GM18870 (cell line): ENCODE results near the gene ARMC2.
"Not testable (repeated sequence)": the region's sequence is repeated elsewhere in the genome, so short reads cannot be mapped to it uniquely, and the experiment has no call there.

ENCODE experiments used
- ATAC-seq: cut with Tn5 transposase; IDR thresholded peaks from one replicate; pipeline ENCODE4 v1.9.1; 2021; ENCODE audit warnings: moderate library complexity; ENCODE audit not compliant: unreplicated experiment

ARMC2 gene

GRCh38 chr6:108869876-108870275, 21.7 kb downstream of the ARMC2 start:
- ATAC-seq, result no peak

DNA sequence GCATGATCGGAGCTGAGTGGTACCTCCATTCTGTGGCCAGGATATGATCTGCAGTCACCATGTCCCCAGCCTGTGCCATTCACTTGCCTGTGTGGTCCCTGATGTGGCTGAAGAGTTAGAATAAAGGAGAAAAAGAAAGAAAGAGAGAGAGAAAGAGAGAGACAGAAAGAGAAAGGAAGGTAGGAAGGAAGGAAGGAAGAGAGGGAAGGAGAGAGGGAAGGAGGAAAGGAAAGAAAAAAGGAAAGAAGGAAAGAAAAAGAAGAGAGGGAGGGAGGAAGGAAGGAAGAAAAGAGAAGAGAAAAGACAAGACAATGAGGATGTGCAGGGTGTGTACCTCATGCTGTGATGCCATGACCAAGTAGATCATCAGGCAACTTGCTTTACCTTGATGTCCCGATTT, 22.1 kb downstream of the ARMC2 start:
- ATAC-seq, result no peak

GRCh38 chr6:108872141-108872557, 23.9 kb downstream of the ARMC2 start:
- ATAC-seq, result no peak

DNA sequence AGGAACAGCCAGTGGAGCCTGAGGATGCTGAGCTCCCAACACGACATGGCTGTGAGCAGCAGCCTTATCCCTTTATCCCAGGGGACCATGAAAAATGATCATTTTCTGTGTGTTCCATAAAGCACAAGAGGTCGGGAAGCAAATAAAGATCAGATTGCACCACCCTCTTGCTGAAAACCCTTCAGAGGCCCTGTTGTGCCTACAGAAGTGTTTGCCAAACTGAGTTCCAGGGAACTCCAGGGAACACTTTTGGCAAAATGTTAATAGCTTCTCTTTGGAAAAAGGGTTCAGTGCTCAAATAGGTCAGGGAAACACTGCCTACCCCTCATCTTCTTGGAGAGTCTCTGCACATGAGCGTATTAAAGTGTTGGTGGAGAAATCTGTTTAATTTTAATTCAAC, 24.4 kb downstream of the ARMC2 start:
- ATAC-seq, result no peak

- ATAC-seq, result no peak
Measured at GRCh38 chr6:108873251-108873650, 25.0 kb downstream of the ARMC2 start.

- no peak for ATAC-seq
Measured at GRCh38 chr6:108873971-108874370, 25.7 kb downstream of the ARMC2 start.

DNA sequence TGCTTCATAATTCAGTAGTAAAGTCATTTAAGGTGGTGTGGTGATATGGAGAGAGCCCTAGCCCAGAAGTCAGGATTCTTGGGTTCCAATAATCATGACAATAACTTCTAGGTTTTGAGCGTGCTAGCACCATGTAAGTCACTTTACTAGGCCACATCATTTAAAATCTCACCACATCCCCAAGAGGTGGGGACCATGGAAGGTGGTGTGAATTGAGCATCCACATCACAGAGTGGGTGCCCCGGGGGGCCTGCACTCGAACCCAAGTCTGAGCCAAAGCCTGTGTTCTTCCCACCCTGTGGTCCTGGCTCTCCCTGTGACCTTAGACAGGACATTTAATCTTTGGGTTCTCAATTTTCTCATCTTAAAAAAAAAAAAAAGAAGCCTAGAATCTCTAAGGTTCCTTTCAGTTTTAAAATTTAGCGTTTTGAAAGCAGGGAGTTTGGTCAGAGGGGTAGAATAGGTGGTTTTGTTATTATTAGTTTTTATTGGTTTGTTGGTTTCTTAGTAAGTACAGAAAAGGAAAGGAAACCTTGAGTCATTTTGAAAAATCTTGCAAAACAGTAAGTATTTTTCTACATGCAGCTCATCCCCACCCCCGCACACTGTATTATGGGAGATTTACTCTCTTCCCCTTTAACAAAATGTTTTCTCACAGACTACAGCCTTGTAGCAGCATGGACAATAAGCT, 26.4 kb downstream of the ARMC2 start:
- peak; percentile 93 for ATAC-seq

GRCh38 chr6:108875161-108875555, 26.9 kb downstream of the ARMC2 start:
- ATAC-seq, result no peak

DNA sequence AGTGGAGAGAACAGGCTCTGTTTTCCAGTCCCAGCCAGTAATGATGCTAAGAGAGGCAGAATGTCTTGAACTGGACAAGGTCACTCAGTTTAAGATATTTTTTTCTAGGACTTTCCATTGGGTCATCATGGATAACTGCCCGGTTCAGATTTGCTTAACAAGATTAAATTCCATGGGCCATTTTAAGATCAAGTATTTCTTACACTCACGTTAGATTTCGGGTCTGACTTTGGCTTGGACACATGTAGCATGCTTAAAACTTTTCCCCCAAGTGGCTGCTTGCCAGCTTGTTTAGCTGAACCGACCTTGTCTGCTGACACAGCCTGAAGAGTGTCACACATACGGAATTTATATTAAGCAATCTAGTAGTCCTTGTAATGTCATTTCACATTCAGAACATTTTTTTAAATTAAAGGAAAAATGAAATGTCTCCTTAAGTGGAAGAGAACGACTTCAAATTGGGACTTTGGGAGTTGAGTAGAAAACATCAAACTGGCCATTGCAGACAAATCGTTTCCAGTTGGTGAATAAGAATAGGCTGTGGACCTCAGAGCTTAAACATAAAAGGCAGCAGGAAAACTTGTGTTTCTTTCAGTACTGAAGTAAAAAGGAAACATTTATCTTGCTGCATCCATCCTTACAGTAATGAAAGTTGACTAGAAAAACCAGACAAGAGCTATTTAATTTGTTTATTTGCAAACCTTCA, 29.0 kb downstream of the ARMC2 start:
- ATAC-seq, result no peak

DNA sequence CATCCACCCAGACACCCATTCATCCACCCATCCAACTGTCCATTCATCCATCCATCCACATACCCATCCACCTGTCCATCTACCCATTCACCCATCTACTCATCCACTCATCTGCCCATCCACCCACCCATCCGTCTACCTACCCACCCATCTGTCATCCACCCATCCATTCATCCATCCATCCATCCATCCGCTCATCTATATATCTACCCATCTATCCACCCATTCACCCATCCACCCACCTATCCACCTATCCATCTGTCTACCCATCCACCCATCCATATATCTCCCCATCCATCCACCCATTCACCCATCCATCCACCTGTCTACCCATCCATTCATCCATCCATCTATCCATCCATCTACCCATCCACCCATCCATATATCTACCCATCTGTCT, 30.7 kb downstream of the ARMC2 start:
- ATAC-seq, result no peak

GRCh38 chr6:108883172-108883571, 35.0 kb downstream of the ARMC2 start:
- peak; percentile 83 for ATAC-seq

DNA sequence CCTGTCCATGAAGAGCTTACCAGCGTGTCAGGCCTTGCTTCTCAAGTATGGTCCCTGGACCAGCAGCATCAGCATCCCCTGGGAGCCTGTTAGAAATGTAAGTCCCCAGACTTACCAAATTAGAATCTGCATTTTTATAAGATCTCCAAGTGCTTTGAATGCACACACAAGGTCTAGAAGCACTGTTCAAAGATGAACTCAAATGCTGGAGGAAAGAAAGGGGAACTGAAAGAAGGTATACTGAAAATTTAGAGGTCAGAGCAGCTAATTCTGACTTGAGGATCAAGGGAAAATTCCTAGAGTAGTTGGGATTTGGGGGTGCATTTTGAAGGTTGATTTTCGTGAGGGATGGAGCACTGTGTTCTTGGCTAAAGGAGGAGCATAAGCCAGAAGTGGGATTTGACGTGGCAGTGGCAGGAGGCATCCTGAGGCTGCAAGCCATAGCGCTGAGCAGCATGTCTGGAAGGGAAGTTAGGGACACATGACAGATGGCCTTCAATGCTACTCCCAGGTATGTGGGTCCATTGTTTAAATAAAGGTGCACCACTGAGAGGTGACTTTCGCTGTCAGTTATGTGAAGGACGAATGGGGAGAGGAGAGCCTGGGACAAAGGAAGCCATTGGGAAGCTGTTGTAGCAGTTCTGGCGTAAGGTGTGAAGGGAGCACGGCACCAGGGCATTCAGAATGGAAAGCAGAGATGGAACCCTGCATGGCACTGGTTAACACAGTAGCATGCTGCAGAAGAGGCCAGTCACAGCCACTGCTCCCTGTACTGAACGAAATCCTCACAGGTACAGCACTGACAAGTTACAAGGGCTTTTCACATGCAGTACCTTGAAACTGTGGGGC, 36.2 kb downstream of the ARMC2 start:
- no peak for ATAC-seq

- no peak for ATAC-seq
Measured at GRCh38 chr6:108888052-108888451, 39.8 kb downstream of the ARMC2 start.

GRCh38 chr6:108888745-108889144, 40.5 kb downstream of the ARMC2 start:
- ATAC-seq, result no peak

GRCh38 chr6:108890898-108891297, 42.7 kb downstream of the ARMC2 start:
- not testable (repeated sequence) for ATAC-seq

GRCh38 chr6:108895571-108895970, 47.3 kb downstream of the ARMC2 start:
- no peak for ATAC-seq

DNA sequence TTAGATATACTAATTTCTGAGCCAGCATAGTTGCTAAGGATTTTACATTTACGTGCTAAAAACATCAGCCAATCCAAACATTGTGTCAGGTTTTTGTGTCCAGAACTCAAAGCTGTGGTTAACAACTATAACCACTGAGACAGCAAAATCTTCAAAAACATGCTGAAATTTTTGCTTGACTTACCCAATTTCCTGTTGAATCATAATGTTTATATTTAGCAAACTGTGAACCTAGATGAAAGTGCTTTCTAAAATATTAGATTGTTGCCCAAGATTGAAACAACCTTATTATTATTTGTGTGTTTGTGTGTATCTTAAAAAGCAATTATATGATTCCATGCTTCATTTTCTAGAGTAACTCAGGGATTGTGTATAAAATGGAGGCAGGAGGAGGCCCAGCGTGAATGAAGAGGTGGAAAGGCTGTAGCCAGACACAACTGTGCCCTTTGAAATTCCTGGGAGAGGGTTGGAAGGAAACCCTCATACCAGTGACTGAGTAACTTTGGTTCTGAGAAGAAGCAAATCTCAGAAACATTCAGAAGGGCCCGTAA, 48.0 kb downstream of the ARMC2 start:
- no peak for ATAC-seq

GRCh38 chr6:108897371-108897770, 49.1 kb downstream of the ARMC2 start:
- no peak for ATAC-seq

DNA sequence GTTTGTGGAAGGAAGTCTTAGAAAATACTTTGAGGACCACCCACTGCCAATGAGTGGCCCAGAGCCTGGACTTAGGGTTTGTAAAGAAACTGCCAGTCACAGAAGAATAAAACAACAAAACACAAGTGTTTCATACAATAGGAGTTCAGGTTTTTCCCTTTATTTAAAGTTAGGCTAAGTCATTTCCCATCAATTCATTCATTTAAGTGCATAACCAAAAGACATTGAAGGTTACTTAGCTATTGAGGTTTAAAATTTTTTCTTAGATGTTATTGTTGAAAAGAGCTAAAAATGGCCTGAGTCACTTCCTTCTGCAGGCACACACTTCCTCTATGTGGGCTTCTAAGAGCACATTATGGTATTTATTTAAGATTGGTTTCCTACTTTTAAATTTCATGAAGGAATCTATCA, 54.2 kb downstream of the ARMC2 start:
- ATAC-seq, result no peak

DNA sequence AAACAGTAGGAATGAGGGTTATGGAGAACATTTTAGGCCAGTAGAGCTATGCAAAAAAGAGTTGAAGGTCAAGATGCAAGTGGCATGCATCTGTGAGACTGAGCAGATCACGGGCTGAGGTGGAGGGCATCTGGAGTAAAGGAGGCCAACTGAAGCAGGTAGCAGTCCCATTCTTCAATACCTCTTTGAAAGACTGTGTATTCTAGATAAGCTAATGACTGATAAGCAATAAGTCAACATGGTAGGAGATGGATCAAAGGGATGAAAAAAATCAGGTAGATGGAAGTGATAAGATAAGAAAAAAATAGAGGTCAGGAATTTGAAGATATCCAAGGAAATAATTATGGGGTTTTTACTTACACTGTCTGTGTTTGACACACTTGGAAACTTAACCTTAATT, 55.6 kb downstream of the ARMC2 start:
- ATAC-seq, result no peak

- peak; percentile 99 for ATAC-seq
Measured at GRCh38 chr6:108904741-108905140, 56.5 kb downstream of the ARMC2 start.
